SW 1271 (cell line): ENCODE data around the gene ALDH1A1.

Experiments
- DNase-seq, 2 experiments: peaks; one replicate each; lab custom pipeline; 2025; lab: John Stamatoyannopoulos, UW

The ALDH1A1 gene

DNA sequence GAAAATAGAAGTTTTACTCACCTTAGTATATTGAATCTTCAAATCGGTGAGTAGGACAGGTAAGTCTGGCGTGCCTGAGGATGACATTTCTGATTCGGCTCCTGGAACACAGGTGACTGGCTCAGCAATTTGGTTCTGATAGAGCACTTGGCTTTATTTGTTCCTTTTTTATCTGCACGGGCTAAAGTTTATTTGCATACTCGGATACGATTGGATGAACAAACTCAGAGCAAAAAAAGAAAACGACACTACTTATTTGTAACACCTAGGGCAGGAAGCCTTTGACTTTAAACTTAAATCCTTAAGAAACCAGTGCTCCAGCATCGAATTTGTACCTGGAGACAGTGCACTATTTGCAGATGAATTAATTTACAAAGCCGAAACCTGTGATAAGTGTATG is at the start of gene ALDH1A1:
TSS of gene ALDH1A1 (minus strand) at position 140 of the 400 bp plus-strand sequence. CDS start at position 87, 53 bp downstream.
- no peak for DNase-seq

DNA sequence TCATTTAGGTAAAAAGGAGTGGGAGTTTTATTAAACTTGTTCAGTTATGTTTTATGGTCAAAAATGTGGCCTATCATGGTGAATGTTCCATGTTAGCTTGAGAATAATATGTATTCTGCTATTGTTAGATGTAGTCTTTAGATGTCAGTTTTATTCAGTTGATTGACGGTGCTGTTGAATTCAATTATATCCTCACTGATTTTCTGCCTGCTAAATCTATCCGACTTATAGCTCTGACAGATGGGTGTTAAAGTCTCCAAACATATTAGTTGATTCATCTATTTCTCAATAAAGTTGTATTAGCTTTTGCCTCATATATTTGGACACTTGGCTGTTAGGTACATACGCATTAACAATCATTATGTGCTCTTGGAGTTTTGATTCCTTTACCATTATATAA is 49.0 kb upstream of the ALDH1A1 start:
- DNase-seq, result no peak

DNA sequence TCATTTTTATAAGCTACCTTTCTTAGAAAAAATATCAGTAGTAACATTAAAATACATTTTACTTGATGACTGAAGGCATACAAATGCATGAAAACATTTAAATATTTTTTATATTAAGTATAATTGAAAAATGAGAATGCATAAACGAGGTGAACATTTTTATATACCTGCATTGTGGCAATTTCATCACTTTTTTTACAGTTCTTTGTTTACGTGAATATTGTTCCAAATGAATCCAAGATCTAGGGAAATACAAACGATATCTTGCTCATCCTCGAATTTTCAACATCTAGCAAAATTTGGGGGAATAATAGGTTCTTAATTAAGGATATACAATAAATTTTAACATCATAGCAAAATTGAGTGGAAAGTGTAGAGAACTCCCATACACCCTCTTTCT is 45.5 kb upstream of the ALDH1A1 start:
- no peak for DNase-seq

DNA sequence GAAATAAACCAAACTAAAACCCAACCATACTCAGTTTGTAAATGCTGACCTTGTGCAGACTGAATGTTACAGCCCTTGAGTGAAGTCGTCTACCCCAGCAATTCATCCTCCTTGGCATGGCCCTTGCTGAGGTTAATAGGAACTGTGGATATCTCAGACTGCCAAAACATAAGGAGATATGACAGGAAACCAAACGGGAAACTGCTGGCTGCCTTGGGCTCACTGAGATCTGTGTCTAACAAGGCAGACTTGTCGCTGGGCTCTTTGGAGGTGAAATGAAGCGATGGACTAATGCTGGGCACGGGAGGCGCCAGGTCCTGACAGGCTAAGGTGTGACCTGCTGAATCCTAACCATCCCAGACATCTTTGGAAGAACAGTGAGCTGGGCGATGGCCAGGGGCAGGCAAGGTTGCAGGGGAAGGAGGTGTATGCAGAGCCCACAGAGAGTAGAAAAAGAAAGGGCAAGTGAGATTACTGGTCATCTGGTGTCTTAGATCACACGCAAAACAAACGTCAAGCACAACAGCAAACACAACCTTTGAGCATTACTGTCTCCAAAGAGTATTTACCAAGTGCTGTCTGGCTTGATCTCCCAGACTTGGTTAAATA is 44.6 kb upstream of the ALDH1A1 start:
- DNase-seq, result no peak

DNA sequence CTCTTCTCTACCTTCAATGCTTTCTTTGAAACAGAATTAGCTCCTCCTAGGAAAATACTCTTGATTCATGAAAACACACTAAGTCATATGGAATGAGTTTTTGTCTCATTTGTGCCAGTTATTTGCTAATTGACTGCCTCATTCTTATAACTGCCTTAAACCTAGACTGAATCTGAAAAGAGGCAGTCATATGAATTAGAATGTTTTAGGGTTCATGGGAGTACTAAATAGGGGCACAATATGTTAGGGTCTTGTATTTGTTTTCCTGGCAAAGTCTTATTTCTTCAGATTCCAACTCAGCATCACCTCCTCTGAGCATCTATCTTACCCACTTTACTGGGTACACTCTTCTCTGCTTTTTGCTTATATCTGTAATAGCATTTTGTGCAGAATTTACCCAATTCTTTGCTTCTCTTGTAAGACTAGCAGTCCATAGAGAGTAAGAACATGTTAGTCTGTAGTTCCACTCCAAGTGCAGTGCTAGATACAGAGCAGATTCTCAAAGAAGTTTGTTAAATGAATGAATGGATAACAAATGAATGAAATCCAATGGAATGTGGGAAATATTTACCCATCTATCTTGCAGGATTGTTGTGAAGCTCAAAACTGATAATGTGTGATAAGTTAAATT is 43.9 kb upstream of the ALDH1A1 start:
- no peak for DNase-seq

DNA sequence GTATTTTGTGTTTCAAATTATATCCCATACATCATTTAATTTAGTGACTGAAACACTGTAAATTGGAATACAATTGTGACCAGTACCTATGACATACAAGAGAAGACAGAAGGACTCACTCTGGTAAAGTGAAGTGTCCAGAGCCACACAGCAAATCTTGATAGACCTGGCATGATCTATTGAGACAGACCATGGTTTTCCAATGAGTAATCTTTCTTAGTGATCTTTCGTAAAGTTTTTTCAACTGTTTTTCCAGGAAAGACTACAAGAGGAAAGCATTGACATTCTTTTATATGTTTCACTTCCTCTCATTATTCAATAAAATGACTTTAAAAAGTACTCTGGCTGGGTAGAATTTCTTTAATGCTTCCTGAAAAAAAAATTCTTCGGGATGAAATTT is 43.3 kb upstream of the ALDH1A1 start:
- no peak for DNase-seq

DNA sequence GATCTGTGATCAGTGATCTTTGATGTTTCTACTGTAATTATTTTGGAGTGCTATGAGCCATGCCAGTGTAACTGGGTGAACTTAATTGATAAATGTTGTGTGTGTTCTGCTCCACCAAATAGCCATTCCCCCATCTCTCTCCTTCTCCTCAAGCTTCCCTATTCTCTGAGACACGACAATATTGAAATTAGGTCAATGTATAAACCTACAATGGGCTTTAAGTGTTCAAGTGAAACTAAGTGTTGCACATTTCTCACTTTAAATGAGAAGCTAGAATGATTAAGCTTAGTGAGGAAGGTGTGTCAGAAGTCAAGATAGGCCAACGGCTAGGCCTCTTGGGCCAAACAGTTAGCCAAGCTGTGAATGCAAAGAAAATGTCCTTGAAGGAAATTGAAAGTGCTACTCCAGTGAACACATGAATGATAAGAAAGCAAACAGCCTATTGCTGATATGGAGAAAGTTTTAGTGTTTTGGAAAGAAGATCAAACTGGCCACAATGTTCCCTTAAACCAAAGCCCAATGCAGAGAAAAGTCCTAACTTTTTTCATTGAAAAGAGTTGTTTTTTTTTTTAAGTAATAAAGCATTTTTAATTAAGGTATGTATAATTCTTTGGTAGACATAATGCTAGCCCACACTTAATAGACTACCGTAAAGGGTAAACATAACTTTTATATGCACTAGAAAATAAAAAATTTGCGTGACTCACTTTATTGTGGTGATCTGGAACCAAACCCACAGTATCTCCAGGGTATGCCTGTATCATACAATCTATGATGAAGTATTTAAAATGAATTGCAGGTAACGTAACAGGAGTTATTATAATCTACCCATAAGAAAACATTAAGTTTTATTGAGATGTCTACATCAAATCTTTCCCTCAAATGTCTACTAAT is 42.5 kb upstream of the ALDH1A1 start:
- no peak for DNase-seq

DNA sequence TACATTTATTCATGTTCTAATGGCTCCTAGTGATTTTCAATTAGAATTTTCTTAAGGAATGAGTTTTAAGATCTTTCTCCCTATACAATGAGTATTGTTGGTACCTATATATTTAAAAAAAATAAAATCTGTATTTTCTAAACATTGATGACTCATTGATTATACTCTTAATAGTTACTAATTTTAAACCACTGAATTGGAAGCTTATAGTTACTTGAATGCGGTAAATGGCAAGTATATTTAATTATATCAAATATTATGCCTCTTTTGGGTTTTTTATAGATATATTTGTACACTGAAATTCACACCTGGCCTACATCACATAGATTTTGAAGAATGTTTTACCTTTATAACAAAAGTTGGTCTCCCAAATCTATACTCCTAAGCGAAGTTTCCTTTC is 38.9 kb upstream of the ALDH1A1 start:
- no peak for DNase-seq

DNA sequence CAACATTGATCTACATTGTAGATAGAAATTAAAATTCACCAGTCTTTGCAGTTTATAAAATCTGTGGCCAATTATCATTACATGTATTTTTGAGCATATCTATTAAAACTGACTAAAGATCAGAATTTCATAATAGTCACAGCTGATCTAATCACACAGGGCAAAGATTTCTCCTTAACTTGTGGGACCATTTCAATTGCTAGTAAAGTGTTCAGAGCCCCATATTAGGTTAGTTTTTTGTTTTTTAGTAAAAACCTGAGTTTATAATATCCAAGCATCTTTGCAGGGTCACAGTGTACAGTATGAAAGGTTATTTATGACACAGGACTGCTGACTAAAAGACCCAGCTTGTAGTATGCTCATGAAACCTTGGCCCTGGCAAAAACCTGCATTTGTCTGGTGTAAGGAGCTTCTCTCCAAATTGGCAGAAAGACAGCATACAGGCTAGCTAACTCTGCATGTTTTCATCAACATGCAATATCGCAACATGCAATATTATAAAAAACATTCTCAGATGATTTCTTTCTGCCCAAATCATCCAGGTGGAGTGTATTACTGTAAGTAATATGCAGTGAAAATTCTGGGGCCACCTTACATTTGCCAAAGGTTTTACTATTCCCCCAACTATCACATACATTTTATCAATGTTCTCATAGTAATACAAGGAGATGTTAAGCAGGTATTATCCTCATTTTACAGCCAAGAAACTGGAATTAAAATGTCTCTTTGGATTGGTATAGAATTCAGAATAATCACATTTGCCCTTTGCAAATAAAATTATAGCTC is 37.7 kb upstream of the ALDH1A1 start:
- no peak for DNase-seq

DNA sequence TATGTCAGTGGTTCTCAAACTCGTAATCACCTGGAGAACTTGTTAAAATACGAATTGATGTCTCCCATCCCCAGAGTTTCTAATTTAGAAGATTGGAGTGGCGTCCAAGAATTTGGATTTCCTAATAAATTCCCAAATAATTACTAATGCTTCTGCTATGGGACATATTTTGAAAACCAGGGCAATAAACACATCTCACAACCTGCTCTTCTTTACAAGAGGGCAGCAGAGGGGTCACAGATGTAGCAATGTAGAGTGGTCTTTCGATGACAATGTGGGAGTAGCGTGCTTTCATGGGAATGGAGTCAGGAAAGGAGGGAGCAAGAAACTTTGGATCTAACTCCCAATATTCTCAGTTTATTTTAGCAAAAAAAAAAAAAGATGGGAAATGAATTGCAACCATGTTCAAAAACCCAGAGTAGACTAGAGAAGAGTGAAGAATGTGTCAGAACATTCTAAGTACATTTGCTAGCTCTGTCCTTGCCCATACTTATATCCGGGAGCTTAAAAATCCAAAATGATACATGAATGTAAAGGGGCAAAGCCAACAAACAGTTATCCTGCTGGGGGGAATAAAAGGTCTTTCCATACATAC is 33.8 kb upstream of the ALDH1A1 start:
- no peak for DNase-seq

DNA sequence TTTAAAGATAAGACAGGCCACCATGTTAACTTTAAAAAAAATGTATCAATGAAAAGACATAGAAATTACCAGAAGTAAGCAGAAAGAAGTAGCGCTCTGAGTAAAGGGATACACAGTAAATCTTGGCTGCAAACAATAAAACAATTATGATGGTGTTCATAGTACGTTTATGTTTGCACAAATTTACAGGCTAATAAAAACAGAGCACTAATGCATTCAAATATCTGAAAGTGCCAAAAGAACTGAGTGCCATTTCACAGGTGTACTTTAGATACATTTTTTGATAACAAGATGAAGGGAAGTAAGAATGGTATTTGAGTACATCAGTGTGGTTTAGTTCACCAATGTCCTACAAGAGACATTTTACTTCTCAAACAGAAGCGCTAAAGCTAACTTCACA is 32.9 kb upstream of the ALDH1A1 start:
- DNase-seq, result no peak

DNA sequence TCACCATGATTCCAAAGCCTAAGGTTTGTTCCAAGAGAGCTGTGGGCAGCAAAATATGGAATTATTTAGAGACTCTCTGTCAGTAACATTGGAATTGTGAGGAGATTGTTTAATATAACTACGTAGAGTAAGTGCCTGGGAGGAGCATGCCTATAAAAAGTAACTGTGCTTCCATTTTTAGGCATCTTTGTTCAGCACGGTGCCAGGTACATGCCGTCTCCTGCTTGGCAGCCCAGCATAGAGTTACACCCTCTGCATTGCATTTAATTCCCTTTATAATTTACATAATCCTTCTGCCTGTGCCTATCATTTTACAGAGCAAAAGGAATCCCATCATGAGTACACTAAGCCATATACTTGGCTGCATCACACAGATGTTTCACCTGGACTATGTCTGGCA is 32.1 kb upstream of the ALDH1A1 start:
- DNase-seq, result no peak

DNA sequence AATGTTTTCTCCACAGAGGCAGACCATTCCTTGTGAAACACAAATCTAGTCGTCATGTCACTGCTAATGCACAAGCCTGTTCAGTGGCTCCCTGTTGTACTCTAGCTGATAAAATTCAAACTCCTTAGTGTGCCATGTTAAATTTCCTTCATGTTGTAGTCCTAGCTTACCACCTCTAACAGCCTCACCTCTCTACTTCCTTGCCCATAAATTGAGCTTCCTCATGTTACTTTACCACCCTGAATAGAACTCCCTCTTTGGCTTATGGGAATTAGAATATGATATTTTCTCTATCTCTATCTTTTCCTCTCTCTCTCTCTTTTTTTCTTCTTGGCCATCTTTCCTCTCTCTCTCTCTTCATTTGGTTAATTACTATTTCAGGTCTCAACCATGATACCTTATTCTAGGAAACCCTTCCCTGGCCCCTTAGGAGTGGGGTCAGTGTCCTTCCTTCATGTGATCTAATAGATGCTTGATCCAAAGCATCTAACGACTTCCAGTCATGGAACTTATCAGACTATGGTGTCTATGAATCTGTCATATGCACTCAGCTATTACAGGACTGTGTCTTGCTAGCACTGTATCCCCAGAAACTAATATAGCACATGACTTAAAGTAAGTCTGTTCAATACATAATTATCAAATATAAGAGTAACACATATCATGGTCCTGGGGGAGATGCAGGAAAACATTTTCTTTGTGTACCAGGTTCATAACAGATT is 31.5 kb upstream of the ALDH1A1 start:
- no peak for DNase-seq

DNA sequence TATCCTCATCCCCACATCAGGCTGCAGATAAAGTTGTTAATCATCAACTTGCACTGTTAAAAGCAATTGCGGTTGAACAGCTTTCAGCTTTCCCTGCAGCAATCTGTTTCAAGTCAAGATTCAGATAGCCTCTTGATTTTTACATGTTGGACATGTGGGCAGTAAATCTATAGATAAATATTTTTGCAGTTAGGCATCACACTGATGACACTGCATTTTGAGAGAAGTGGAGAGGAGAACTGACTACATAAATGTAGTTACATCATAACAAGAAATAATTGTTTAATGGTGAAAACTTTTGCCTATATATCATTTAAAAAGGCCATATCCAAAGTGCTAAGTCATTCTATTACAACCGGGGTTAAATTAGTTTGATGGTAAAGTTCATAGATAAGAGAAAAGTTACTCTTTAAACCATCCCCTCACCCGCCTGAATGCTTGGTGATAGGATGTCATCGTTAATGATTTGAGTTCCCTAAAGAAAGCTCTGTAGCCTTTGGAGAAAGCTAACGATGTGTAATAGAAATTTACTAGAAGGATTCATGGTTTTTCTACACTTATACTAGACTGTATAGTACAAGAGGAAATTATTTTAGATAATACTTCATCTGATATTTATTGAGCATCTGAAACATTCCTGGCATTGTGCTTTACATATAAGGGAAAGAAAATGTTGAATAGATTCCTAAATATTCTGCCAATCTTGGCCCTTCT is 30.8 kb upstream of the ALDH1A1 start:
- DNase-seq, result no peak

DNA sequence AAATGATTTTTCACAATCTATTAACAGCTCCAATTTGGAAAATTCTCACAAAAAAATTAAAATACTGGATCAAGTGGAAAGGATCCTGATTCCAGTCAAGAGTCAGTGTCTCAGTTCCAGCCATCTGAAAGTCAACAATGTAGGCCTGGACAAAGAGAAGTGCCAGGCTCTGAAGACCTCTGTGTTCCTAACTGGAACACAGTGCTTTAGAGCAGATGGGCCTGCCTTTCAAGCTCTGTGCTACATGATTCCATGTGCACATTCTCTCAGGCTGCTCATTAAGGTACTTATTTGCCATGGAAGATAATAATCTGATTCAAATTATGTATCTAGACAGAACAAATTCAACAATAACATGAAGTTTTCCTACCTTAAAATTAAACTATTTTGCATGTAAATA is 30.2 kb upstream of the ALDH1A1 start:
- DNase-seq, result no peak

DNA sequence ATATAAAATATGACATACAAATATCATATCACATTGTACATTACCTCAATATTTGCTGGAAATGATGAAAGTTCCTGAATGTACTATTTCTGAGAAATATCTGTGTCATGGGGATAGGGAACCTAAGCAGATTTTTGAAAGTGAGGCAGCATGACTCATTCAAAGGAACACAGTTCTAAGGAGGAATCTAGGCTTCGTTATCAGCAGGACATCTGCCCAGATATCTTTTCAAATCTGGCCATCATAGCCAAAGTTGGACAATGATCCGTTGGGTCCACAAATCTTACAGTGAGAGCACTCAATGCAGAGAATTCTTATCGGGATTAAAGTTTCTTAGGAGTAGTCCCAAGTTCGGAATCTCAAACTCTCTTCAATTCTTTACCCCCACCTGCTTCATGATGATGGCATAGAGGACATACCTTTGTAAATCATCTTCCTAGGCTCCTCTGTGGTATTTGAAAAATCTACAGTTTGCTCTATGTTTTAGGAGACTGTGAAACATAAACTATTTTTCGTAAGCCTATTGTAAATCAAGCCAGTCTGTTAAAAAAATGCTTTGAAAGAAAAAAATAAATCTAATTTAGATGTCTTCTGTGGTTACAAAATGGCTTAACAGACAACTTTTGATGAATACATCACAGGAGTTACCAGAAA is 29.4 kb upstream of the ALDH1A1 start:
- DNase-seq, result no peak

DNA sequence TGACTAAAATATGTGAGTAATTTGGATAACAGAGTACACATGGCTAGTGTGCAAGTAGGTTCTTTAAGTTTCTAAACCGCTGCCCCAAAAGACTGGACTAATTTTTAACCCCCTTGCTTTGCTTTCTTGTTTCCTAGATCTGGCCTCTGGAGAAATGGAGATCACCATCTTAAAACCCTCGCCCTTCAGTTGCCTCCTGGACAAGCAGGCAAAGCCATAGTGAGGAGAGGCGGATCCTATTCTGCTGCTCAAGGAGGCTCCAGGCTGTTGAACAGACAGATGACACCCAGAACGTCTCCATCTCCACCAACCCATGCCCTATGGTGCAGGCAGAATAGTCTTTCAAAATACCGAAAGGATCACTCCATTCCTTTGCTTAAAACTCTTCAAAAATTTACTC is 28.6 kb upstream of the ALDH1A1 start:
- no peak for DNase-seq

DNA sequence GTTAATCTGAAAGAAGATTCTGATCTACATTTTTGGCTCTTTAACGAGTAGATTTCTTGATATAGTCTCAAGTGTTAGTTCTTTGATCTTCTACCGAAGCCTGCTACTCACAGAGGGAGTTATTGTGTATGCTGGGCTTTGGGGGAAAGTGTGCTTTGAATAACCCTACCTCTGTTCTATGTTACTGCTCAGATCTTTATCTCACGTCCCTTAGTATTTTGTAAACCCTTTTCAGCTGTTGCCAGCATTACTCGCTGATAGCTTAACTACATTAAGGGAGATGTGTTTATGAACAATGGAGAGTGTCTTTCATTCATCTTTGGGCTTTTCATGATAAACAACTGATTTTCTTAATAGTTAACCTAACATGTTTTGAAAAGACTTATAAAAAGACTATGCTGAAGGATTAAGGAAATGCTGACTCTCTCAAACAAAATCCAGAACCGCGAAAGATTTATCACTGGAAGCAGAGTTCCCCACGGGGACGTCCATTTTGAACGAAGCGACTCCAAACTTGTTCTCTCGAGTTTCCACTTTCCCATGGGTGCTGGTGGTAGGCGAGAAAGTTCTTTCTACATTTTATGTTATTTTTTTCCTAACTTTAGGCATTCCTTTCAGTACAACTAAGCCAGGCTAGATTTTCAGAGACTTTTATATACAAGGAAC is 27.9 kb upstream of the ALDH1A1 start:
- DNase-seq, result no peak

DNA sequence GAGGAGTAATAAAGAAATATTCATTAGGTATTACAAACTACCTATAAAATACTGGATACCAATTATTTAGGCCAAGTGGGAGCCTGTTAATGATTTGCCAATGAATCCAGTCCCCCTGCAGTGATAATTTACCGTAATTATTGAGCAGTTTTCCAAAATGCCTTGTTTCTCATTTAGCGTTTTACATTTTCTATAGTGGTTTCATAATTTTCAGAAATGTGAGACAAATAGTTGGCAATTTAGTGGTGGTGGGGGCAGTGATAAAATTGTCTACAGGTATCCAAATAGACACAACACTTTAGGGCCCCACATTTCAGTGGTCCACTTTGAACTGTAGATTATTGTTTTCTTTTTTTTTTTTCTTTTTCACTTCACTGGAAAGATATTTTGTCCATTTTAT is 27.3 kb upstream of the ALDH1A1 start:
- no peak for DNase-seq
